Activated CD4-positive, alpha-beta T cell treated with anti-CD3 and anti-CD28 coated beads for 36 hours (primary cell): ENCODE data around the gene CBX2. TPM values are rescaled to one million over a fixed set of nuclear protein-coding genes. Genes with fewer than 3 reads are reported as not detected.
"Not testable (repeated sequence)": the region's sequence is repeated elsewhere in the genome, so short reads cannot be mapped to it uniquely, and the experiment has no call there.

Experiments
- ATAC-seq: fragments of 200-7000 bp; cut with Tn5 transposase; one replicate; pipeline ENCODE4 v1.10.0; 2021; ENCODE audit warnings: mild to moderate bottlenecking, moderate library complexity
- CTCF ChIA-PET: fragments of 350-600 bp; sonication (Branson Sonifier 250); formaldehyde crosslinking; loops from one replicate; lab custom pipeline; 2021; ENCODE audit warnings: antibody characterized with exemption; lab: Charles Lee
- POLR2A ChIA-PET: fragments of 350-600 bp; sonication (Branson Sonifier 250); formaldehyde crosslinking; loops from one replicate; lab custom pipeline; 2021; ENCODE audit warnings: antibody characterized with exemption, inconsistent platforms; lab: Charles Lee
- DNase-seq: peaks from one replicate; pipeline ENCODE4 v3.0.0-alpha.2; 2020
- H3K27ac Mint-ChIP-seq: one replicate; pipeline ENCODE4 v1.8.0; 2021; ENCODE audit warnings: mixed read lengths
- H3K27me3 Mint-ChIP-seq: one replicate; pipeline ENCODE4 v1.8.0; 2021; ENCODE audit warnings: mixed read lengths
- H3K36me3 Mint-ChIP-seq: one replicate; pipeline ENCODE4 v1.8.0; 2021; ENCODE audit warnings: low read depth, mixed read lengths
- H3K4me1 Mint-ChIP-seq: one replicate; pipeline ENCODE4 v1.8.0; 2021; ENCODE audit warnings: mixed read lengths
- H3K4me3 Mint-ChIP-seq: one replicate; pipeline ENCODE4 v1.8.0; 2021; ENCODE audit warnings: mild to moderate bottlenecking, moderate library complexity, mixed read lengths
- H3K9me3 Mint-ChIP-seq: one replicate; pipeline ENCODE4 v1.8.0; 2021; ENCODE audit warnings: low read depth, mixed read lengths
- intact Hi-C, 2 experiments: fragments of 100-400 bp; cut with DNase I in 1 of 2; cut with micrococcal nuclease in 1 of 2; formaldehyde crosslinking; loops; one replicate each; pipeline versions ENCODE4 v1.14.2 to v1.15.1; 2022 to 2024; cut with DNase I, micrococcal nuclease
- total RNA-seq, 2 experiments: library from RNA; stranded (reverse); gene quantifications; one replicate each; pipeline ENCODE4 v1.2.3, GENCODE V29; 2021

The CBX2 gene
- total RNA-seq, 2 experiments from 2014 or later = 4.2 to 4.3 TPM

DNA sequence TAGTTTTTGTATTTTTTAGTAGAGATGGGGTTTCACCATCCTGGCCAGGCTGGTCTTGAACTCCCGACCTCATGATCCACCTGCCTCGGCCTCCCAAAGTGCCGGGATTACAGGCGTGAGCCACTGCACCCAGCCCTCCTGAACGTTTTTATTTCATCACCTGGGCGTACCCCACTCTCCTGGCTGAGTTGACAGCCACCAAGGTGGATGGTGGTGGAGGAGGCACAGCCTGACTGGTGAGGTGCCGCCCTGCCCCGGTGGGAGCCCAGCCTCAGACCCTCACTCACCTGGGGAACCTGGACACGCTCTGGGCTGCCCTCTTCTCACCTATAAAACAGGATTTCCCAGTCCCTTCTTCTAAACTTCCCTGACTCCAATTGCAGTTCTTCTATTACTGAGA, 5.2 kb upstream of the CBX2 start:
- H3K27ac Mint-ChIP-seq, ATAC-seq, H3K4me3 Mint-ChIP-seq, H3K9me3 Mint-ChIP-seq, intact Hi-C loops, DNase-seq, CTCF ChIA-PET, H3K36me3 Mint-ChIP-seq: not testable (repeated sequence)
- Mint-ChIP-seq H3K27me3 (peaks cover 39% of the 10 kb centered on the region), H3K4me1 (peaks cover 10% of the 10 kb centered on the region)
- POLR2A ChIA-PET = interaction anchor here (0.6 kb wide), 1 partner anchor 29 kb away, joined by 3 read pairs; no protein-coding TSS in a partner anchor

DNA sequence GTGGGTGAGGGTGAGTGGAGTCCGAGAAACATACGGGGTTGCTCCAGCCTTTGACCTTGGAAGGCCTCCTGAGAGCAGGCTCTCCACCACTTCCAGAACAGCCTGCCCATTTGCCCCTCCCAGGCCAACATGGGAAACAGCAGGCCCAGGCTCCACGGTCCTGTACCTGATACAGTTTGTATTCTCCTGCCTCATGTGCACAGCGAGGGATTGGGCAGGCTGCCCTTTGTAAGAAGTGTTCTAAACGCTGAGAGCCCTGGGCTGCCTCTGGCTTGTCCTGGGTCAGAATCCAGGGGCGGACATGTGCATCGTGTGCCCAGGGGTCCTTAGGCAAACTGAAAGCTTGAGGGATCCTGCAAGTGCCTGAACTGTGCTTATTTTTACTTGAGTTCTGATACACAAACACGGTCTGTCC, 3.4 kb upstream of the CBX2 start:
- intact Hi-C loops = no loop called here
- H3K4me3 Mint-ChIP-seq = no peak overlapping the region
- peaks cover 15% of the 10 kb centered on the region for H3K4me1 Mint-ChIP-seq
- POLR2A ChIA-PET = no interaction called here
- DNase-seq = no peak
- H3K36me3 Mint-ChIP-seq = no peaks in the 10 kb centered on the region
- H3K9me3 Mint-ChIP-seq = no peaks in the 10 kb centered on the region
- no peak overlapping the region for H3K27ac Mint-ChIP-seq
- ATAC-seq = no peak
- CTCF ChIA-PET = interaction anchor here (0.7 to 2.7 kb wide), 4 partner anchors 28 to 229 kb away, joined by 3 to 10 read pairs (median 6); no protein-coding TSS in a partner anchor
- H3K27me3 Mint-ChIP-seq = peaks cover 47% of the 10 kb centered on the region

DNA sequence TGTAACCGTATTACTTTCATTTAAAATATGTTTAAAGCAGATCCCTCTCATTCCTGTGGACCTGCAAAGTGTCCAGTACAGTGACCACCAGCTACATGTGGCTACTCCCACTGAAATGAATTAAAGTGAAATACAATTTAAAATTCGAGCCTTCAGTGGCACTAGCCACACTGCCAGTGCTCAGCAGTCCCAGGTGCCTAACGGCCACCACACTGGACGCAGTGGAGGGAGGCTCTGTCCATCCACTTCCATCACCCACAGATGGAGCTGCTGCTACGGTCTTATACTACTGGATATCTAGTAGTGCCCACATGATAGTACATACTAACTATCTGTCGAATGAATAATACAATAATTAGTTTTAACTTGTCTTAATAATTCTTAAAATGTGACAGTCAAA, 2.3 kb upstream of the CBX2 start:
- no peak for DNase-seq
- Mint-ChIP-seq H3K9me3 (no peaks in the 10 kb centered on the region), H3K27ac (no peak overlapping the region), H3K4me3 (no peak overlapping the region), H3K36me3 (no peaks in the 10 kb centered on the region), H3K27me3 (peaks cover 54% of the 10 kb centered on the region), H3K4me1 (peaks cover 15% of the 10 kb centered on the region)
- ChIA-PET POLR2A (no interaction called here), CTCF (interaction anchor here (0.8 to 2.7 kb wide), 3 partner anchors 29 to 228 kb away, joined by 3 to 10 read pairs (median 7); no protein-coding TSS in a partner anchor)
- no peak for ATAC-seq
- intact Hi-C loops = no loop called here

DNA sequence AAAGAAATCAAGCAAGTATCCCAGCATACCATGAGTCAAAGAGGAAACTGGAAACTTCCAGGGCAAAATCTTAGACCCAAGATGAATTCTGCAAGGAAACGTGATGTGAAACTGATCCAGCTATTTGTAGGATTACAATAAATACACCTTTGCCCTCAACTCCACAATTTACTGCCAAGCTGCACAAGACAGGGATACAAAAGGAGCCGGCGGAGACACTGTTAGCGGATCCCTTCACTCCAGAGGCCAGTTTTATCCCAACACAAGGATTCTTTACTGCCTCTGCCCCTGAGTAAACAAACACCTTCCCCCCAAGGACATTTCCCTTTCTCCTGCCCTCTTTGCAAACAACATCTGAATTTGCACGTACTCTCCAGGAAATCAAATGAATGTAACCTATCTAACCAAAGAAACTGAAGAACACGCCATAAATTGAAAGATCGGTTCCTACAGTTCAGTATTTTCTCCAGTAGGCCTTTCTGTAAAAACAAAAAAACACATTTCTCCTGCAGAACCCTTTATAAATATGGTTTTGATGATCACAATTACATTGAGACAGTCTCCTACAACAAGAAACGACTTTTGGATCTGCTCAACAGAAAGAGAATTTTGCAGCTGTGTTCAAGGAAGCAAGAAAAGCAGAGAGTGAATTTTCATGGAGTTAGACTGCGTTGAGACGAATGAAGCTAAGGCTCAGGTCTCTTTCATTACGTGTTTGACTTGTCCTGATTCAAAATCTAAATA, 1.4 kb upstream of the CBX2 start:
- POLR2A ChIA-PET = interaction anchor here (0.7 kb wide), 1 partner anchor 63 kb away, joined by 3 read pairs; no protein-coding TSS in a partner anchor

DNA sequence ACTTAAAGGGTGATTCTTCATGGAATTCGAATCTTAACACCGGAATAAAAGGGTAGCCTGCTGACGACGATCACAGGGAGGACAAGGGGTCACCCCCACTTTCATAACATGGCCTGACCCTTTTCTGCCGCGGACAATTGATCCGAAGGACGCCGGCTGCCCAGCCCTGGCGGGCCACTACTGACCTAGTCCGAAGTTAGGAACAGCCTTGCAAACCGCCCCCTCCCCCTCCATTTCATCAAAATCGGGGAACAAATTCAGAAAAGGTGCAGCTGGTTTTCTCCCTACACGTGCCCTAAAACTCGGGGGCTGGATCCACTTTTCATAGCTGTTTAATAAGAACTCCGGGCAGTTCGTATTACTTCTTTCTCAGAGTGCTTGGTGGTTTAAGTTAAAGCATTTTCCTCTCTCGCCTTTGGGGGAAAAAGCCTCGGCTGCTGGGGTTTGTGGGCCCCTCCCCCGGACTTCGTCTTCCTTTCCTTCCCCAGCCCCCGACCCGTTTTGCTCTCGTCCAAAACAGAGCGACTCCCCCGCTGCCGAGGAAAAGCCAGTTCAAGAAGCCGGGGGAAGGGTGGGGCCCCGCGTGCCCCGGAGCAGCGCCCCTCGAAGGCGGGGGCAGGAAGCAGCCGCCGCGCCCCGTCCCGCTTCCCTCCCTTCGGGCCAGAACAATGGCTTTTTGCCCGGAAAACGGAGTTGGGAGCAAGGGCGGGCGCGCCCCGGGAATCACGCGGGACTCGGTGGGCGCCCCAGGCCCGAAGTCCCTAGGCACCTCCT, 641 bp upstream of the CBX2 start:
- Mint-ChIP-seq H3K36me3 (no peaks in the 10 kb centered on the region), H3K4me3 (peak overlapping the region; percentile 51), H3K27me3 (peaks cover 59% of the 10 kb centered on the region), H3K27ac (no peak overlapping the region), H3K9me3 (no peaks in the 10 kb centered on the region), H3K4me1 (peaks cover 17% of the 10 kb centered on the region)
- intact Hi-C loops = loop anchor here in 1 of 2 experiments (1.0 kb wide), 1 partner anchor 30 kb away; no protein-coding TSS in a partner anchor
- peak; percentile 48 for ATAC-seq
- peak; percentile 55 for DNase-seq
- ChIA-PET CTCF (interaction anchor here (0.5 to 1.0 kb wide), 6 partner anchors 9 to 813 kb away, joined by 3 to 4 read pairs (median 3); no protein-coding TSS in a partner anchor), POLR2A (interaction anchor here (0.7 kb wide), 1 partner anchor 62 kb away, joined by 3 read pairs; no protein-coding TSS in a partner anchor)

More for the DNA sequence above, 1.4 kb upstream of the CBX2 start:
- Mint-ChIP-seq H3K4me3 (peak overlapping the region; percentile 51), H3K27ac (no peak overlapping the region), H3K9me3 (no peaks in the 10 kb centered on the region), H3K4me1 (peaks cover 17% of the 10 kb centered on the region), H3K36me3 (no peaks in the 10 kb centered on the region), H3K27me3 (peaks cover 61% of the 10 kb centered on the region)
- DNase-seq (no peak), ATAC-seq (no peak)
- intact Hi-C loops = loop anchor here in 1 of 2 experiments (1.0 kb wide), 1 partner anchor 29 kb away; no protein-coding TSS in a partner anchor
- CTCF ChIA-PET = interaction anchor here (0.6 to 2.7 kb wide), 6 partner anchors 10 to 813 kb away, joined by 3 to 10 read pairs (median 3); no protein-coding TSS in a partner anchor

DNA sequence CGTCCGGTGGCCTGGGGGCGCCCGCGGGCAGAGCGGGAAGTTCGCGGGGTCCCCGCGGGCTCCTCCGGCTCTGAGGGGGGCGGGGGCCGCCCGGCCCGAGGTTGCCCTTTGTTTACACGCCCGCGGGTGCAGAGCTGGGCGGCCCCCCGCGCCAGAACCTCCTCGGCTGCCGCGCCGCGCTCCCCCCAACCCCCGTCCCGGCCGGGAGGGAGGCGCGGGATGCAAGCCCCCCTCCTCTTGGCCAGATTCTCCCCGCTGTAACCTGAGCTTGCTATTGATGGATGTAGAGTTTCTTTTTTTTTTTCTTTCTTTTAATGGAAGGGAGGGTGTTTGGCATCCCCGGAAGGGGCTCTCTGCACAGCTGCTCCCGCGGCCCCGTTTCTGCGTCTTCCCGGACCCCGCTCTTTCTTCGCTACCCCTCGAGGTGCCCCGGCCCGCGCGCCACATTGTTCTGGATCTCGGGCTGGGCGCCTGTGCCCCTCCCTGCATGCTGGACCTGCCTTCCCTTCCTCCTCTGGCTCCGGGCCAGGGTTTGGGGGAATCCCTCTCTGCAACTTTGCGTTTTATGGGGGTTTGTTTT, 646 bp downstream of the CBX2 start:
- CTCF ChIA-PET = interaction anchor here (0.7 kb wide), 1 partner anchor 270 kb away, joined by 3 read pairs; no protein-coding TSS in a partner anchor
- Mint-ChIP-seq H3K27ac (peak overlapping the region; percentile 76), H3K9me3 (no peaks in the 10 kb centered on the region), H3K4me3 (peak overlapping the region; percentile 77), H3K27me3 (peaks cover 62% of the 10 kb centered on the region), H3K36me3 (no peaks in the 10 kb centered on the region), H3K4me1 (peaks cover 17% of the 10 kb centered on the region)
- intact Hi-C loops = loop anchor here in 1 of 2 experiments (1.0 to 2.0 kb wide), 4 partner anchors 19 to 60 kb away; partner anchors contain the start of gene CBX8
- ATAC-seq (peak; percentile 4), DNase-seq (peak; percentile 44)
- POLR2A ChIA-PET = interaction anchor here (0.6 kb wide), 1 partner anchor 506 kb away, joined by 3 read pairs; no protein-coding TSS in a partner anchor

DNA sequence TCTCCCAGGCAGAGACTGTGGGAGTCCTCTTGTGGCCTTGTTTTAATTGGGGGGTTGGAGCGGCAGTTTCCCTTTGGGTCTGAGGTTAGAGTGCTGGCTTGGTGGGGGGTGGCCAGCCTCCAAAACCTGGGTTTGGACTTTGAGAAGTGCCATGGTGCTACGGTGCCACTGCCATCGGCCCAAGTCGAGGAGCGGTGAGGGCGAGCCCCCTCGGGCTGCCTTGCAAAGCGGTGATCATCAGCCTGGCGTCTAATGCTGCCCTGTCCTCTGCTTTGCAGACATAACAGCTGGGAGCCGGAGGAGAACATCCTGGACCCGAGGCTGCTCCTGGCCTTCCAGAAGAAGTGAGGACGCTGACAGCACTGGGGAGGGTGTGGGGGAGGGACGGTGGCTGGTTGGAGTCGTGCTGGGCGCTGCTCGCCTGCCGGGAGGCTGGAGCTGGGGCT, 1.2 kb downstream of the CBX2 start:
- no peak overlapping the region for H3K27ac Mint-ChIP-seq

DNA sequence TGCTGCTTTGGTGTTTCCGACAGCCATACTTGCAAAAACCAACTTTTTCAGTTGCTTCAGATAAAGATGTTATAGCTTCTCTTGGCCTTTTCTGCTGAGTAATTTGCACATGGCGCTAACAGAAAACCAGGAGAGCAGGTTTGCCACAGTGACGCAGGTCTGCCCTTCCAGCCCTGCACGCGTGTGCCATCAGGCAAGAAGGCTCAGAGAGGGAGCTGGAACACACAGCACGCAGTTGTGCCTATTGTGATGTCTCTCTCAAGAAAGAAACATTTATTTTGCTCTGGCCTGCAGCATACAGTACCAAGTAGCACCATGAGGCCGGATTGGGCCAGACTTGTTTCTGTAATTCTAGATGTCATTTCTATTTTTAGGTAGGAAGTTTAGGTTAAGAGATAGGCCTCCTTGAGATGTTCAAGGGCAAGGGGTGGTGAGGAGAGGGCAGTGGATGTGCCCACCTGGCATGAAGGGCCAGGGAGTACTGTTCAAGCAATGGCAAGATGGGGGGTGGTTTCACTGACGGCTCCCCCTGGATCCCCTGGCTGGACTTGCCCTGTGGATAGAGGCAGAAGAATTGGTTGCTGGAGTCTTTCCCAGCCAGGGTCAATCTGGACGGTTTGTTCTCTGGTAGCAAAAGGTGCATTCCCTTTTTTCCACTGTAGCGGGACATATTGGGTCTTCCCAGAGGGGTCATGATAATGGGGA, 1.9 kb downstream of the CBX2 start:
- peak overlapping the region; percentile 77 for H3K4me3 Mint-ChIP-seq
- H3K4me1 Mint-ChIP-seq = peaks cover 17% of the 10 kb centered on the region
- ATAC-seq = no peak
- no peak for DNase-seq
- peaks cover 53% of the 10 kb centered on the region for H3K27me3 Mint-ChIP-seq
- CTCF ChIA-PET = interaction anchor here (1.1 kb wide), 1 partner anchor 9 kb away, joined by 3 read pairs; no protein-coding TSS in a partner anchor
- no peak overlapping the region for H3K27ac Mint-ChIP-seq
- intact Hi-C loops = loop anchor here in 1 of 2 experiments (2.0 kb wide), 1 partner anchor 25 kb away; no protein-coding TSS in a partner anchor
- no peaks in the 10 kb centered on the region for H3K36me3 Mint-ChIP-seq
- no peaks in the 10 kb centered on the region for H3K9me3 Mint-ChIP-seq
- POLR2A ChIA-PET = no interaction called here

More for the DNA sequence above, 1.2 kb downstream of the CBX2 start:
- no peak for DNase-seq
- ATAC-seq = no peak
- ChIA-PET POLR2A (no interaction called here), CTCF (interaction anchor here (0.7 kb wide), 1 partner anchor 270 kb away, joined by 3 read pairs; no protein-coding TSS in a partner anchor)
- peak overlapping the region; percentile 77 for H3K4me3 Mint-ChIP-seq
- peaks cover 58% of the 10 kb centered on the region for H3K27me3 Mint-ChIP-seq
- H3K4me1 Mint-ChIP-seq = peaks cover 17% of the 10 kb centered on the region
- no peaks in the 10 kb centered on the region for H3K36me3 Mint-ChIP-seq
- intact Hi-C loops = loop anchor here in 1 of 2 experiments (2.0 kb wide), 1 partner anchor 26 kb away; no protein-coding TSS in a partner anchor
- no peaks in the 10 kb centered on the region for H3K9me3 Mint-ChIP-seq

DNA sequence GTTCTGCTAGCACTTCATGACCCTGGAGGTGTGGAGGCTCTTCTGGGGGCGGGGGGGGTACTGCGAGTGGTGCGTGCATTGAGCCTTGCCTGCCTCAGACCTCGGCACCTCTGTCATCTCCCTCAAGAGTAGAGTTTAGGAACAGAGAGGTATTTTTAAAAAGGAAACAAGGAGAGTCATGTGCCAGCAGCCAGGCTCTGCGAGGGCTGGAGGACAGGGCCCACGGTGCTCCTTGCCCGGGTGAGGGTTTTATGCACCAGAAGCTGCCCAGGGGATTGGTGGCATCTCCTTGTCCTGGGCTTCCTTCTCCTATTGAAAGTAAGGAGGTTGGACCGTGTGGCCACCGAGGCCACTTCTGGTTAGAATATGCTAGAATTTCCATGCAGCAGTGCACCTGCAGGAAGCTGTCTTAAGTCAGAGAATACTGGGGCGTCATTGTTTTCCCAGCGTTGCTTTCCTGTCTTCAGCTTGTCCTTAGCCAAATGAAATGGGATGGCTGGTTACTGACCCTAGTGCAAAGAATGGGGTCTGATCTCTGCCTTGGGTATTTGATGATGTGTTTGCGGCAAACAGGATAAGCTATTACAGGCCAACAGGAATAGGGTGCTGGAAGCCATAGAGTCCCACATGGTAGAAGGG, 3.2 kb downstream of the CBX2 start:
- Mint-ChIP-seq H3K36me3 (no peaks in the 10 kb centered on the region), H3K4me3 (no peak overlapping the region), H3K4me1 (peaks cover 17% of the 10 kb centered on the region), H3K9me3 (no peaks in the 10 kb centered on the region), H3K27me3 (peaks cover 48% of the 10 kb centered on the region), H3K27ac (no peak overlapping the region)
- DNase-seq = no peak
- ATAC-seq = no peak
- intact Hi-C loops = no loop called here
- ChIA-PET POLR2A (interaction anchor here (0.6 to 1.4 kb wide), 2 partner anchors 10 to 15 kb away, joined by 4 to 5 read pairs; partner anchors contain the start of gene CBX8), CTCF (interaction anchor here (0.6 to 1.1 kb wide), 2 partner anchors 8 to 10 kb away, joined by 3 read pairs; no protein-coding TSS in a partner anchor)
